ENCODE measurements around the gene TRPM7. TPM values are rescaled to one million over a fixed set of nuclear protein-coding genes. Genes with fewer than 3 reads are reported as not detected.
A peak's percentile ranks its signal among the peaks of the same experiment; 100 is the strongest.

TRPM7 gene
- total RNA-seq, 4 donors from 2014 or later = 8.4 to 23.2 (median 12.7) TPM

- no peak for TF ChIP-seq POLR2A (IDR thresholded peaks at IDR 0.05)
- intact Hi-C loops (cut with DNase I; ENCODE audit: low total_unique reads) = no loop called here
- Histone ChIP-seq H3K27ac (peak overlapping the region; percentile 90 to 99 (median 98)), H3K27me3 (no peaks in the 10 kb centered on the region), H3K4me1 (peaks cover 11 to 36% of the 10 kb centered on the region in 2 donors), H3K36me3 (no peaks in the 10 kb centered on the region), H3K4me3 (peak overlapping the region; percentile 79 to 91 (median 84)), H3K9me3 (no peaks in the 10 kb centered on the region)
- no peak for DNase-seq
- ATAC-seq = no peak
- in situ Hi-C loops (cut with MboI; ENCODE audit: low sequenced_read_pairs in 4 of 4) = loop anchor here in 2 of 4 donors (10.0 kb wide), 2 partner anchors 69 to 79 kb away; partner anchors contain the start of gene SPPL2A (in 1 of the 2)
Observed at GRCh38 chr15:50685191-50685975, 1.2 kb downstream of the TRPM7 start.

- H3K27me3 ChIP-seq = no peaks in the 10 kb centered on the region
- H3K36me3 ChIP-seq = no peaks in the 10 kb centered on the region
- no peaks in the 10 kb centered on the region for H3K9me3 ChIP-seq
- no peak overlapping the region for H3K4me3 ChIP-seq
- no peak for TF ChIP-seq CTCF (IDR thresholded peaks at IDR 0.05 in 4 of 5, conservative IDR thresholded peaks at IDR 0.05 in 1 of 5)
- no peak for TF ChIP-seq POLR2A (IDR thresholded peaks at IDR 0.05)
- in situ Hi-C loops (cut with MboI; ENCODE audit: low sequenced_read_pairs in 4 of 4) = loop anchor here in 2 of 4 donors (5.0 to 10.0 kb wide), 3 partner anchors 73 to 206 kb away; partner anchors contain the start of gene SPPL2A (in 1 of the 2)
- no peak for ATAC-seq
- intact Hi-C loops (cut with DNase I; ENCODE audit: low total_unique reads) = no loop called here
- DNase-seq = no peak
- H3K4me1 ChIP-seq = peaks cover 16 to 31% of the 10 kb centered on the region in 2 donors
- peak overlapping the region in 1 of 4 donors; percentile 23 for H3K27ac ChIP-seq
Observed at GRCh38 chr15:50681467-50681866, 5.1 kb downstream of the TRPM7 start.

DNA sequence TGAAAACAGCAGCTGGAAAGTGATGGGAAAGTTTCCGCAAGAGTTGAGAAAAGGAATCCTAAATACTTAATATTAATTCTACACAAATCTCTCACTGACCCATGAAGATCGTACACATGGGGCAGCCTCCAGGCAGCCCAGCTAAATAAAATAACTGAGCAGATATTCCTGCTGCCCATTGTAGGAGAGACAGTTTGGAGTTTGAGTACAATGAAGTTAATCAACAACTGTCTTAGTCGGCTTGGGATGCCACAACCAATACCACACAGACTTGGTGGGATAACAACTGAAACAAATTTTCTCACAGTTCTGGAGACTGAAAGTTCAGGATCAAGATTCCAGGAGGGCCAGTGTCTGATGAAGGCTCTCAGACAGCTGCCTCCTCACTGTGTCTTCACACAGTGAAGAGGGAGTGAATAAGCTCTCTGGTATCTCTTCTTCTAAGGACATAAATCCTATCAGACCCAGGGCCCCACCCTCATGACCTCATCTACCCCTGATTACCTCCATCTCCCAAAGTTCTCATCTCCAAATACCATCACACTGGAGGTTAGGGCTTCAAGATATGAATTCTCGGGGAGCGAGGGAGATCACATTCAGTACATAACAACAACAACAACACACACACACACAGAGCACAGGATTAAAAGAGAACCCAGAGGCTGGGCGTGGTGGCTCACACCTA, 9.7 kb downstream of the TRPM7 start:
- Histone ChIP-seq H3K9me3 (no peaks in the 10 kb centered on the region), H3K36me3 (no peaks in the 10 kb centered on the region), H3K4me1 (peaks cover 9 to 14% of the 10 kb centered on the region in 2 donors), H3K4me3 (no peak overlapping the region), H3K27ac (no peak overlapping the region), H3K27me3 (no peaks in the 10 kb centered on the region)
- intact Hi-C loops (cut with DNase I; ENCODE audit: low total_unique reads) = no loop called here
- in situ Hi-C loops (cut with MboI; ENCODE audit: low sequenced_read_pairs in 4 of 4) = loop anchor here in 3 of 4 donors (5.0 to 10.0 kb wide), 3 partner anchors 205 to 228 kb away; partner anchors contain the start of gene AP4E1 (in 1 of the 3)
- no peak for TF ChIP-seq POLR2A (IDR thresholded peaks at IDR 0.05)
- TF ChIP-seq CTCF (IDR thresholded peaks at IDR 0.05 in 4 of 5, conservative IDR thresholded peaks at IDR 0.05 in 1 of 5) = no peak
- ATAC-seq (no peak), DNase-seq (no peak)

GRCh38 chr15:50675535-50676144, 11.0 kb downstream of the TRPM7 start:
- H3K4me3 ChIP-seq = no peak overlapping the region
- no peak overlapping the region for H3K27ac ChIP-seq
- intact Hi-C loops (cut with DNase I; ENCODE audit: low total_unique reads) = loop anchor here (1.0 kb wide), 2 partner anchors 202 to 232 kb away; no protein-coding TSS in a partner anchor
- ATAC-seq = no peak
- H3K36me3 ChIP-seq = no peaks in the 10 kb centered on the region
- no peaks in the 10 kb centered on the region for H3K27me3 ChIP-seq
- in situ Hi-C loops (cut with MboI; ENCODE audit: low sequenced_read_pairs in 4 of 4) = loop anchor here in 3 of 4 donors (5.0 to 10.0 kb wide), 3 partner anchors 207 to 229 kb away; partner anchors contain the start of gene AP4E1 (in 1 of the 3)
- TF ChIP-seq CTCF (IDR thresholded peaks at IDR 0.05 in 4 of 5, conservative IDR thresholded peaks at IDR 0.05 in 1 of 5) (peak; percentile 66 to 84 (median 80)), POLR2A (IDR thresholded peaks at IDR 0.05) (no peak)
- no peaks in the 10 kb centered on the region for H3K9me3 ChIP-seq
- H3K4me1 ChIP-seq = peaks cover 10 to 19% of the 10 kb centered on the region in 2 donors
- no peak for DNase-seq

Data from gastrocnemius medialis (tissue), 4 donors.